Lower leg skin (tissue), 3 donors: ENCODE data around the gene SPEF1.

Experiments
- CTCF ChIP-seq, 3 donors: fragments of 450-650 bp; IDR thresholded peaks; one replicate each; pipeline ENCODE4 v1.5.1; 2016; ENCODE audit warnings: antibody characterized with exemption in 3 of 3, mild to moderate bottlenecking in 3 of 3, moderate library complexity in 2 of 3
- POLR2A ChIP-seq, 2 donors: fragments of 450-650 bp; IDR thresholded peaks; one replicate each; pipeline ENCODE4 v1.6.1; 2016 to 2017; ENCODE audit warnings: antibody characterized with exemption in 2 of 2, mild to moderate bottlenecking in 1 of 2, moderate library complexity in 1 of 2

- TF ChIP-seq POLR2A (IDR thresholded peaks at IDR 0.05) (no peak), CTCF (IDR thresholded peaks at IDR 0.05) (no peak)
Observed at GRCh38 chr20:3730803-3731672, 50.2 kb downstream of the SPEF1 start.
